ENCODE results near the gene DAAM2.

The DAAM2 gene

DNA sequence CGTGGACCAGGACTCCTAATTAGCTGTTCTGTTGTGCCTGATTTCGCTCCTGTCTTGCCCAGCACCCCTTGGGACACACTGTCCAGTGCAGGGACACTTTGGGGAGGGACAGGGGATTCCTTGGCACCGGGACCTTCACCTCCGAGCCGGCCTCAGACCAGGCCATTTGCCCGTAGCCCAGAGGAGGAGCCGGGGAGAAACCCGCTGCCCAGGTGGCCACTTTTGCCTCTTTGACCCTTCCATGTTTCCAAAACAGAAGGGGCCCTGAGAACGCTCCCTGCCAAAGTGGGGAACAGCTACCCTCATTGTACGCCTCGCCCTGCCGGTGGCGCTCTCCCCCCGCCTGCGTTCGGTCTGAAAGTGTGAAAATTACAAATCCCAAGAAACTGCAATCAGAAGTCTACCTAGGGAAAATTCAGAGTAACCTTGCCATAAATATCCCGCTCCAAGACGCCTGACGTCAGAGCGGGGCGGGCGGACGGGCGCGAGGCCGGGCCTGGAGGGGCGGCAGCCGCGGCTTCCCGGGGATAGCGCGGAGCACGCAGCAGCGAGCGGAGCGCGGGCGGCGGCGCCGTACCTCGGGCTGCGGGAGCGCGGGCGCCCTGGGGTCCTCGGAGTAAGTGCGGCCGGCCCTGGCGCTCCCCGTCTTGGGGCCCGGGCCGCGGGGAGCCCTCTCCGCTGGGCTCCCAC lies at the start of gene DAAM2:
DAAM2 (plus strand) TSS at position 527 of the 690 bp plus-strand sequence. CDS start 63,927 bp downstream, outside the sequence.
- no peak for TF ChIP-seq ZNF274 (IDR thresholded peaks at IDR 0.05; ENCODE audit: low read depth, low read length)
- peak within 1 kb of the TSS; percentile 37; the same call in 1 of the 2 replicates for H3K4me3 ChIP-seq (ENCODE audit: low read length)

- TF ChIP-seq ZNF274 (IDR thresholded peaks at IDR 0.05; ENCODE audit: low read depth, low read length) = no peak
- H3K4me3 ChIP-seq (ENCODE audit: low read length) = no peak overlapping the region
These were observed 45.4 kb upstream of the DAAM2 start for GRCh38 chr6:39746795-39747194.

GRCh38 chr6:39752835-39753724 lies 39.1 kb upstream of the DAAM2 start:
- no peak for TF ChIP-seq ZNF274 (IDR thresholded peaks at IDR 0.05; ENCODE audit: low read depth, low read length)

DNA sequence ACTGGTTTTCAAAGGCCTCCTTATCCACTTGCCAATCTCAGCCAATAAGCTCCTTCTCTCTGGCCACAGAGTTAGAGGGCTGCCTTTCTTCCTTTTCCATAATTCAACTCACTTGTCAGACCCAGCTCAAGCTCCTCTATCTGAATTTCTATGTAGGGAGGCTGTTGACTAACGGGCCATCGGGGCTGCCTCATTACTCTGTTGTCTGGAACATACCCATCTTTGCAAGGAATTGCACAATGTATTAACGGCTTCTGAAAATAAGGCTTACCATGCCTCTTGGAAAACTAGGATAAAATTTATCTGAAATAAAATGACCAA lies 38.5 kb upstream of the DAAM2 start:
- no peak overlapping the region for H3K4me3 ChIP-seq (ENCODE audit: low read length)
- TF ChIP-seq ZNF274 (IDR thresholded peaks at IDR 0.05; ENCODE audit: low read depth, low read length) = no peak

More at GRCh38 chr6:39752835-39753724, 39.1 kb upstream of the DAAM2 start:
- no peak overlapping the region for H3K4me3 ChIP-seq (ENCODE audit: low read length)

GRCh38 chr6:39754514-39755115 lies 37.6 kb upstream of the DAAM2 start:
- no peak for TF ChIP-seq ZNF274 (IDR thresholded peaks at IDR 0.05; ENCODE audit: low read depth, low read length)

DNA sequence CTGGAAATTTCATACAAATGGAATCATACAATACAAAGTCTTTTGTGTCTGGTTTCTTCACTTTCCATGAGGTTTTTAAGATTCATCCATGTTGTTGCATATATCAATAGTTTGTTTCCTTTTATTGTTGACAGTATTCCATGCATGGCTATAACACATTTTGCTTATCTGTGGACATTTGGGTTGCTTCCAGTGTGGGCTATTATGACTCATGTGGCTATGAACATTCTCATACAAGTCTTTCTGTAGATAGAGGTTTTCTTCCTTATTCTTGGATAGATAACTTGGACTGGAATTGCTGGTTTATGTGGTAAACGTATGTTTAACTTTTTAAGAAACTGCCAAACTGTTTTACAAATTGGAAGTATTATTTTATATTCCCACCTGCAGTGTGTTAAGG lies 36.9 kb upstream of the DAAM2 start:
- H3K4me3 ChIP-seq (ENCODE audit: low read length) = no peak overlapping the region
- no peak for TF ChIP-seq ZNF274 (IDR thresholded peaks at IDR 0.05; ENCODE audit: low read depth, low read length)

More at GRCh38 chr6:39754514-39755115, 37.6 kb upstream of the DAAM2 start:
- no peak overlapping the region for H3K4me3 ChIP-seq (ENCODE audit: low read length)

DNA sequence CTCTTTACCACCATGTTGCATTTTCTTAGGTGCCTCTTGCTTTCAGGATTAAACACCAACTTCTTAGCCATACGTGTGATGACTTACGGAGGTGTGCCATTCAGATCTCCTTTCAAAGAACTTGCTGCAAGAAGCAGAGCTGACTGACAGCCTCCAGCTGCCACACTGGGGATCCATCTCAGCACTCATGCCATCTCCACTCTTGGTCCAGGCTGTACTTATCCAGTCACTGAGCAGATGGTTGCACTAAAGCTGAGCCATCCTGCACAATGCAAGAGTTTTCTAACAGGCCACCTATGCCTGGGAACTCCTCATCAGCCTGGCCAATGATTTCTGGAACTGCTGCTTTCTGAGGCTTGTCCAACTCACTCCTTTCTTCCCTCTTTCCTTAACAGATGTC lies 35.6 kb upstream of the DAAM2 start:
- no peak overlapping the region for H3K4me3 ChIP-seq (ENCODE audit: low read length)
- no peak for TF ChIP-seq ZNF274 (IDR thresholded peaks at IDR 0.05; ENCODE audit: low read depth, low read length)

DNA sequence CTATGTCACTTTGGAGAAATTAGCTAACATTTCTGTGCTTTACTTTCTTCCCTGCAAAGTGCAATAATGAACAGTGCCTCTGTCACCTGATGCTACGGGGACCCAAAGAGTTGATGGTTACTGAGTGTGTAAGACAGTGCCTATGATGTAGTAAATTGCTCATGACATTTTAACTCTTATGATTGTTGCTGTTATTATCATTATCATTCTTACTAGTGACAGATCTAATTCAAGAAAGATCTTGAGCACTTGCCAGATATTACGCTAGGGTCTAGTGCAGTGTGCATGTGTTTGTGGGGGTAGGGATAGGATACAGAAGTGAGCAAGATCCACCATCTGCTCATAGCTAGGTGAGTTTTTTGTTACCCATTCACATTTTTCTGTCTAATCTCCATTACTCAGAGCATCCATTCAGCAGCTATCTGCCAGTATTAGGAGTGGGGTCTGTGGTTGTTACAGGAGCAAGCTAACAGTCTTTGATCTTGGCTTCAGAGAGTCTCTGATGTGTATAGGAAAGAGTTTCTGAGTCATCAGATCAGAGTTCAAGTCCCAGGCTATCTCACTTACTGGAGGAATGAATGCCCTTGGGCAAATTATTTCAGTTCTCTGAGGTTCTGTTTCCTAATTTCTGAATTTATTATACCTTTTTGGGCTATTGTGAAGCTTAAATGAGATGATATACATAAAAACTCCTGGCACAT lies 33.1 kb upstream of the DAAM2 start:
- no peak overlapping the region for H3K4me3 ChIP-seq (ENCODE audit: low read length)
- no peak for TF ChIP-seq ZNF274 (IDR thresholded peaks at IDR 0.05; ENCODE audit: low read depth, low read length)

GRCh38 chr6:39760226-39760952 lies 31.8 kb upstream of the DAAM2 start:
- no peak for TF ChIP-seq ZNF274 (IDR thresholded peaks at IDR 0.05; ENCODE audit: low read depth, low read length)
- H3K4me3 ChIP-seq (ENCODE audit: low read length) = no peak overlapping the region

DNA sequence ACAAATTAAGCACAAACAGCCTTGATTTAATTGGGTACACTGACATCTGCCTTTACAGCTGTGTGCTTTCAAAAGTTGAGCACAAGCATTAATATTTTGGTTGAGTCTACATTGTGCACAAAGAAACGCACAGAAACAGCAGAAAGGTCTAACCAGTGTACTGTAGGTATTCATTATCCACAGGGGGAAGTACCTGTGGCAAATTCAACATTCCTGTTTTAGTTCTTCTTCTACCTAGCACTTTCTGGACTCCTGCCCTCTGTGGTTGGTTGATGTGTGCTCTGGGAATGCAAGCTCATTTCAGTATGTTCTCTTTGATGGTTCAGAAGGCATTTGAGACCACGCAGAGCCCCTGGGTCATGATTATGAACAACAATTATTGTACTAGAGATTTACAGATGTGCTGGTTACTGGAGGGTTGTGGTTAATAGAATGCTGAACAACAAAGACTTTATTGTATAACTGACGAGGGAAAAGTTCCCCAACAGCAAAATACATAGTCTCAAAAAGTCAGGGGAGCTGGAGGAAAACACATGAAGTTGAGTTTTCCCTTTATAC lies 26.6 kb upstream of the DAAM2 start:
- TF ChIP-seq ZNF274 (IDR thresholded peaks at IDR 0.05; ENCODE audit: low read depth, low read length) = no peak
- H3K4me3 ChIP-seq (ENCODE audit: low read length) = no peak overlapping the region

DNA sequence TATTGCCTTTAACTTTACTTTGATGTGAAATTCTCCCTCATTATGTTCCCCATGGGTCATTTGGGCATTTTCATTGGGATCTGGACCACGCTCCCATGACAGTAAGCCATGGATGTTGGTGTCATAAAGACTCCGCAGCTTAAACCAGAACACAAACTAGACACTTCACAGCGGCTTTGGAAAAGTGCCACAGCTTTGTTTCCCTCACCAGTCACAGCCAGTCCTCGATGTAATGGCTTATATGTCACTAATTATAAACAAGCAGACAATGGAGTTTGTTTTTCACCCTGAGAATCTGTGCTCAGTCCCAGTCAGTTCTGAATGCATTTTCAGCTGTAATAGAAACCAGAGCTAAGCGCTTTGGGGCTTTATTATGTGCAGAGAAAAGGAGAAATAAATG lies 23.2 kb upstream of the DAAM2 start:
- TF ChIP-seq ZNF274 (IDR thresholded peaks at IDR 0.05; ENCODE audit: low read depth, low read length) = no peak
- no peak overlapping the region for H3K4me3 ChIP-seq (ENCODE audit: low read length)

DNA sequence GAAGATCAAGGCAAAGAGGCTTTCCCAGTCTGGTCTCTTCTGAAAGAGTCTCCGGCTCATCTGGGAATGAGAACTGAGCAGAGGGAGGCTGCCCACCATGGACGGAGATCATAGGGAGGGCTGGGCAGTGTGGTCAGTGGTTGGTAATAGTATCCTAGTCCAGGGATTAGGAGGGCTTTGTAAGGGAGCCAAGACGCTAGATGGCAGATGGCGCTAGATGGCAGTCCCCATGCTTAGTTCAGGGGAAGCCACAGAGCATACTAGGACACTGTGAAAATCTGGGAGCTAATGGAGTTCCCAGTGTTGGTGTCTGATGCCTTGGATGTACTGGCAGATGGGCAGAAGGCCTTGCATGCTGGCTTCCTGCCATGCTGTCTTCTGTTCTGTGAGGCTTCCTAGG lies 21.7 kb upstream of the DAAM2 start:
- H3K4me3 ChIP-seq (ENCODE audit: low read length) = no peak overlapping the region
- no peak for TF ChIP-seq ZNF274 (IDR thresholded peaks at IDR 0.05; ENCODE audit: low read depth, low read length)

DNA sequence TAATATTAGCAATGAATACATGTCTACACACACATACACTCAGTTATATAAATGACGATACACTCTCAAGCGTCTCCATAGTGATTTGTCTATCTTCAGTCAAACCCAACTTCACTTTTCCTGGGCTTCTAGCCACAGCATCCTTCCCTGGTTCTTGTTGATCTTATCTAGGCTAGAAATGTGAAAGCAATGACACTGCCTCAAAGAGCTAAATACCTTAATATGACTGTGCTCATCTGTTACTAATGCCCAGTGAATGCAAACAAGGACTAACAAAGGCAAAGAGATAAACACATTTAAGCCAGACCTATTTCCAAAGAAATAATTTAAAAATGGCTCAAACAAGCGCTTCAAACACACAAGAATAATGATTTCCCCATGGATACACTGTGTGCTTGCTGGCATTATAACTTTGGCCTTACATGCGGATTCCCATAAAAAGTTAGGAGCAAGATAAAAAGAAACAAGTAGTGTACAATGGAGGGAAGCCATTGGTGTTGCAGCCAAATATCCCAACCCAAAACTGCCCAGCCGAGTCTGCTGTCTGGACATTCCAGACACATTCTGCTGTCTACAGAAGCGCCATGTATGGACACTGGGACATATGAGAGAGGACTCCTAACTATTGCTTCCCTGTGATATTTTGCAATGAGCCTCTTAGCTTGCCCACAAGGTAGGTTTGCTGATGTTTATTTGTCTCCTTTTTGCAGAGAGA lies 19.5 kb upstream of the DAAM2 start:
- TF ChIP-seq ZNF274 (IDR thresholded peaks at IDR 0.05; ENCODE audit: low read depth, low read length) = no peak
- no peak overlapping the region for H3K4me3 ChIP-seq (ENCODE audit: low read length)
